K562 (cell line): ENCODE data around the gene SYN1. TPM values are rescaled to one million over a fixed set of nuclear protein-coding genes. Genes with fewer than 3 reads are reported as not detected.

ENCODE experiments used
- ATF7 ChIP-seq: fragments of 450-650 bp; IDR thresholded peaks from 2 replicates; pipeline ENCODE4 v1.7.1; 2014; ENCODE audit warnings: mild to moderate bottlenecking, moderate library complexity
- KLF1 ChIP-seq: fragments of 450-650 bp; IDR thresholded peaks from 2 replicates; pipeline ENCODE4 v1.6.1; 2016; ENCODE audit warnings: missing genetic modification characterization, missing compliant biosample characterization
- MBD2 ChIP-seq: sonication (generic); IDR thresholded peaks from 2 replicates; pipeline ENCODE4 v1.6.1; 2016; ENCODE audit warnings: low read depth, borderline replicate concordance
- MLX ChIP-seq, 2 experiments: fragments of 450-650 bp in 1 of 2; sonication (generic) in 1 of 2; formaldehyde crosslinking; conservative IDR thresholded peaks; 2 replicates each; pipeline versions ENCODE4 v1.4.0 to v1.8.1; 2020 to 2022; ENCODE audit warnings: mild to moderate bottlenecking in 1 of 2, missing genetic modification reagents in 1 of 2
- NFIC ChIP-seq: fragments of 450-650 bp; IDR thresholded peaks from 2 replicates; pipeline ENCODE4 v1.6.1; 2017; ENCODE audit warnings: mild to moderate bottlenecking, inconsistent platforms
- NR3C1 ChIP-seq: sonication (generic); formaldehyde crosslinking; IDR thresholded peaks from 2 replicates; pipeline ENCODE4 v1.8.1; 2022; ENCODE audit warnings: missing genetic modification reagents
- POLR2AphosphoS5 ChIP-seq: IDR thresholded peaks from 2 replicates; pipeline ENCODE4 v1.6.1; 2011; ENCODE audit warnings: mild to moderate bottlenecking, low read depth, low read length, moderate library complexity; ENCODE audit not compliant: control insufficient read depth, insufficient read depth
- TFAM ChIP-seq: fragments of 250-450 bp; sonication (Bioruptor Pico); conservative IDR thresholded peaks from 2 replicates; pipeline ENCODE4 v1.5.0; 2021; ENCODE audit warnings: mild to moderate bottlenecking, moderate library complexity
- TSC22D4 ChIP-seq: fragments of 450-650 bp; IDR thresholded peaks from 2 replicates; pipeline ENCODE4 v1.6.1; 2016; ENCODE audit warnings: missing genetic modification characterization, missing biosample characterization, control low read depth
- TSHZ1 ChIP-seq: fragments of 250-450 bp; sonication (Bioruptor Pico); IDR thresholded peaks from 2 replicates; pipeline ENCODE4 v1.4.0; 2020; ENCODE audit warnings: mild to moderate bottlenecking, moderate library complexity
- ZFP30 ChIP-seq: fragments of 250-450 bp; sonication (Bioruptor Pico); IDR thresholded peaks from 2 replicates; pipeline ENCODE4 v1.8.0; 2022; ENCODE audit warnings: moderate library complexity, mild to moderate bottlenecking, inconsistent platforms, borderline replicate concordance
- ZNF197 ChIP-seq: fragments of 200-800 bp; sonication (Bioruptor generic); IDR thresholded peaks from 2 replicates; pipeline ENCODE4 v1.6.1; 2016; ENCODE audit warnings: low read depth, missing genetic modification characterization, missing compliant biosample characterization
- ZNF217 ChIP-seq: sonication (generic); formaldehyde crosslinking; IDR thresholded peaks from 2 replicates; pipeline ENCODE4 v1.8.0; 2022; ENCODE audit warnings: mild to moderate bottlenecking, missing genetic modification reagents
- polyA plus RNA-seq, 8 experiments: library from polyadenylated mRNA; depleted of rRNA in 4 of 8; stranded (reverse) in 5 of 8; unstranded in 3 of 8; fragments of >200 nt; fragmentation: Nextera tagmentation in 2 of 8; fragmentation: Illumina TruSeq in 1 of 8; extraction: Ambion mirVana in 2 of 8; extraction: Trizol in 1 of 8; gene quantifications; 2 replicates each; pipeline versions ENCODE4 v1.2.1 to v1.2.3, GENCODE V29; 2011 to 2014; ENCODE audit warnings: inconsistent platforms in 1 of 8, missing spikeins in 1 of 8
- total RNA-seq, 7 experiments: library from RNA; depleted of rRNA in 6 of 7; stranded (reverse); fragments of >200 nt in 6 of 7; fragmentation: Illumina TruSeq in 2 of 7; extraction: Trizol in 2 of 7; gene quantifications; 2 replicates each; pipeline versions ENCODE4 v1.2.1 to v1.2.3, GENCODE V29; 2011 to 2021; ENCODE audit warnings: low replicate concordance in 1 of 7
- TF ChIP-seq, protein P1 (sequence below): fragments of 250-450 bp; sonication (Bioruptor Pico); IDR thresholded peaks from 2 replicates; pipeline ENCODE4 v1.5.0; 2020; ENCODE audit warnings: mild to moderate bottlenecking
- TF ChIP-seq, protein P2 (sequence below): sonication (generic); formaldehyde crosslinking; IDR thresholded peaks from 2 replicates; pipeline ENCODE4 v1.8.0; 2022; ENCODE audit warnings: mild to moderate bottlenecking, missing genetic modification reagents, borderline replicate concordance
- TF ChIP-seq, protein P3 (sequence below), 2 experiments: IDR thresholded peaks; 2 replicates each; pipeline ENCODE4 v1.6.1; 2012; ENCODE audit warnings: improper control_type of control experiment in 2 of 2, low read depth in 2 of 2, low read length in 2 of 2, borderline replicate concordance in 1 of 2

Gene SYN1
- total and polyA plus RNA-seq, 9 of the 15 experiments (the other 6 are each of a cell fraction or from before 2014, with no cell fraction given) = 0.01 to 0.28 (median 0.18) TPM; not detected in 2

DNA sequence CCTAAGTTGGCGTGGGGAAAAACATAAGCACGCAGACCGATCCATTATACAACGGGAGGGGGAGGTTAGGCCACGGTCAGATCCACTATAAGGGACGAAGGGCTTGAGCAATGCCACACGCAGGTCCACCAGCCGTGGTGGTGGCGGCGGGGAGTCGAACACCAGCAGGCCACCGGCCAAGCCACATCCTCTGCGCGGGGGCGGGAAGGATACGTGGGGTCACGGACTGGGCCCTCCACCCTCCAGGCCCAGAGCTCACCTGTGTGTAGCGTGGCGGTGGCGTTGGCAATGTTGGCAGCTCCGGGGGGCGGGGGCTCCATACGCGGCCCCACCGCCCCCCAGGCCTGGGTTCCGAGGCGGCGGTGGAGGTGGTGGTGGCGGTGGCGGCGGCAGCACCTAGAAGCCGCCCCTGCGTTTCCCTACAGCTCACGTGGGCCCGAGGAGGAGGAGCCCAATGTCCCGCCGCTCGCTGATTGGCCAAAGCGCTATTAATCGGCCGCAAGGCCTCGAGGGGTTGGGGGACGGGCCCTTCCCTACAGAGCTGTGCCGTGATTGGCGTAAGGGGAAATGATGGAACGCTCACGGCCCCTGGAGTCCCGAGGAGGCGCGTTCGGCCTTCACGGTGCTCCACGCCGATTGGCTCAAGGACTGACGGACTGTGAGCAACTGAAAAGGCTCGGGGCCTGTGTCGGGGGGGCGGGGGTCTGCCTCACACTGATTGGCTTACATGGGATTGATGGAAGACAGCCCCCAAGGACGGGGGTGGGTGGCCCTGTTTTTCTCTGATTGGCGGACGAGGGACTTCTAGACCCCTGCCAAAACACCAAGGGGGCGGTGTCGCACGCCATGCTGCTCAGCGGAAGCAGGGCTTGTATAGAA lies 30.7 kb upstream of the SYN1 start, which contains the start of gene ELK1 (continued):
- TF ChIP-seq ZFP30 (CRISPR knock-in tag) (no peak), ZNF197 (CRISPR knock-in tag) (no peak), ZNF217 (CRISPR knock-in tag) (no peak), MLX (CRISPR knock-in tag; conservative IDR thresholded peaks at IDR 0.05) (no peak), KLF1 (tag) (no peak; the same call in 1 of the 2 replicates), NFIC (peak; percentile 34; the same call in 1 of the 2 replicates), MBD2 (peak; percentile 36; the same call in 1 of the 2 replicates), NR3C1 (CRISPR knock-in tag) (no peak), ATF7 (peak; percentile 76), TSHZ1 (CRISPR knock-in tag) (no peak), TSC22D4 (tag) (no peak), POLR2AphosphoS5 (peak; percentile 45), TFAM (CRISPR knock-in tag) (no peak)
- TF ChIP-seq, protein P1, sequence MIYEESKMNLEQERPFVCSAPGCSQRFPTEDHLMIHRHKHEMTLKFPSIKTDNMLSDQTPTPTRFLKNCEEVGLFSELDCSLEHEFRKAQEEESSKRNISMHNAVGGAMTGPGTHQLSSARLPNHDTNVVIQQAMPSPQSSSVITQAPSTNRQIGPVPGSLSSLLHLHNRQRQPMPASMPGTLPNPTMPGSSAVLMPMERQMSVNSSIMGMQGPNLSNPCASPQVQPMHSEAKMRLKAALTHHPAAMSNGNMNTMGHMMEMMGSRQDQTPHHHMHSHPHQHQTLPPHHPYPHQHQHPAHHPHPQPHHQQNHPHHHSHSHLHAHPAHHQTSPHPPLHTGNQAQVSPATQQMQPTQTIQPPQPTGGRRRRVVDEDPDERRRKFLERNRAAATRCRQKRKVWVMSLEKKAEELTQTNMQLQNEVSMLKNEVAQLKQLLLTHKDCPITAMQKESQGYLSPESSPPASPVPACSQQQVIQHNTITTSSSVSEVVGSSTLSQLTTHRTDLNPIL (CRISPR knock-in tag) = no peak
- TF ChIP-seq, protein P2, sequence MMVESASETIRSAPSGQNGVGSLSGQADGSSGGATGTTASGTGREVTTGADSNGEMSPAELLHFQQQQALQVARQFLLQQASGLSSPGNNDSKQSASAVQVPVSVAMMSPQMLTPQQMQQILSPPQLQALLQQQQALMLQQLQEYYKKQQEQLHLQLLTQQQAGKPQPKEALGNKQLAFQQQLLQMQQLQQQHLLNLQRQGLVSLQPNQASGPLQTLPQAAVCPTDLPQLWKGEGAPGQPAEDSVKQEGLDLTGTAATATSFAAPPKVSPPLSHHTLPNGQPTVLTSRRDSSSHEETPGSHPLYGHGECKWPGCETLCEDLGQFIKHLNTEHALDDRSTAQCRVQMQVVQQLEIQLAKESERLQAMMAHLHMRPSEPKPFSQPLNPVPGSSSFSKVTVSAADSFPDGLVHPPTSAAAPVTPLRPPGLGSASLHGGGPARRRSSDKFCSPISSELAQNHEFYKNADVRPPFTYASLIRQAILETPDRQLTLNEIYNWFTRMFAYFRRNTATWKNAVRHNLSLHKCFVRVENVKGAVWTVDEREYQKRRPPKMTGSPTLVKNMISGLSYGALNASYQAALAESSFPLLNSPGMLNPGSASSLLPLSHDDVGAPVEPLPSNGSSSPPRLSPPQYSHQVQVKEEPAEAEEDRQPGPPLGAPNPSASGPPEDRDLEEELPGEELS = no peak
- TF ChIP-seq, protein P3, sequence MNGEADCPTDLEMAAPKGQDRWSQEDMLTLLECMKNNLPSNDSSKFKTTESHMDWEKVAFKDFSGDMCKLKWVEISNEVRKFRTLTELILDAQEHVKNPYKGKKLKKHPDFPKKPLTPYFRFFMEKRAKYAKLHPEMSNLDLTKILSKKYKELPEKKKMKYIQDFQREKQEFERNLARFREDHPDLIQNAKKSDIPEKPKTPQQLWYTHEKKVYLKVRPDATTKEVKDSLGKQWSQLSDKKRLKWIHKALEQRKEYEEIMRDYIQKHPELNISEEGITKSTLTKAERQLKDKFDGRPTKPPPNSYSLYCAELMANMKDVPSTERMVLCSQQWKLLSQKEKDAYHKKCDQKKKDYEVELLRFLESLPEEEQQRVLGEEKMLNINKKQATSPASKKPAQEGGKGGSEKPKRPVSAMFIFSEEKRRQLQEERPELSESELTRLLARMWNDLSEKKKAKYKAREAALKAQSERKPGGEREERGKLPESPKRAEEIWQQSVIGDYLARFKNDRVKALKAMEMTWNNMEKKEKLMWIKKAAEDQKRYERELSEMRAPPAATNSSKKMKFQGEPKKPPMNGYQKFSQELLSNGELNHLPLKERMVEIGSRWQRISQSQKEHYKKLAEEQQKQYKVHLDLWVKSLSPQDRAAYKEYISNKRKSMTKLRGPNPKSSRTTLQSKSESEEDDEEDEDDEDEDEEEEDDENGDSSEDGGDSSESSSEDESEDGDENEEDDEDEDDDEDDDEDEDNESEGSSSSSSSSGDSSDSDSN (IDR thresholded peaks at IDR 0.05; ENCODE audit: borderline replicate concordance in 1 of 2, low read depth in 2 of 2, low read length in 2 of 2) = peak in 1 of 2 experiments; percentile 39; a peak in 1 of 4 replicates
